ENCODE measurements around the gene MPPED2. TPM values are rescaled to one million over a fixed set of nuclear protein-coding genes. Genes with fewer than 3 reads are reported as not detected.

The MPPED2 gene
- total RNA-seq, 1 donor from 2014 or later: 1.6 TPM

DNA sequence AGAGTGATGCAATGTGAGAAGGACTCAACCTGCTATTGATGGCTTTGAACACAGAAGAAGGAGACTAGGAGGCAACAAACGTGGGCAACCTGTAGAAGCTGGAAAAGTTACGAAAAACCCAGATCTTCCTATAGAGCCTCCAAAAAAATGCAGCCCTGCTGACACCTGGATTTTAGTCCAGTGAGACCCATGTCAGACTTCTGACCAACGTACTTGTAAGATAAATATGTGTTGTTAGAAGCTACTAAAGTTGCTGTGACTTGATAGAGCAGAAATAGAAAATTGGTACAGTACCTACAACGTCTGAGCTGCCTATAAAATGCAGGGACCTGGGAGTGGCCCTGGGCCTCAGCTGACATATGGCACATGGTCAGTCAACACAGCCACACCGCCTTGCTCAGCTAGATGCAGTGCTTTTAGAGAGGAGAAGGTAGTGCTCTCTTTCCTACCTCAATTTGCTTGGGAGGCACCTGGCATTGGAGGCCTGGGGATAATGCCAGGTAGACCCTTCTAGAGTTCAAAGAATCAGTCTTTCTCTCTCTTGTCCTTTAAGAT is 165.8 kb downstream of the MPPED2 start:
- H3K4me1 ChIP-seq (ENCODE audit: insufficient read depth, low read length): no peaks in the 10 kb centered on the region
- no peaks in the 10 kb centered on the region for H3K36me3 ChIP-seq (ENCODE audit: insufficient read depth, low read length)
- FAIRE-seq: no peak
- no peaks in the 10 kb centered on the region for H3K9me3 ChIP-seq (ENCODE audit: insufficient read depth, low read depth, low read length)
- no peak overlapping the region for H2AFZ ChIP-seq (ENCODE audit: low read depth, low read length)
- no peak overlapping the region for H3K4me3 ChIP-seq (ENCODE audit: insufficient read depth, low read depth, low read length)
- H3K27ac Mint-ChIP-seq (ENCODE audit: unreplicated experiment): no peak overlapping the region
- no peaks in the 10 kb centered on the region for H3K36me3 Mint-ChIP-seq (ENCODE audit: low read depth, unreplicated experiment)
- H3K27me3 ChIP-seq (ENCODE audit: insufficient read depth, low read length): no peaks in the 10 kb centered on the region
- no peak for DNase-seq (ENCODE audit: low read depth)
- no peak overlapping the region for H3K27ac ChIP-seq (ENCODE audit: low read depth, low read length)
- H3K27me3 Mint-ChIP-seq (ENCODE audit: low read depth, unreplicated experiment): peaks cover 12% of the 10 kb centered on the region
- H3K79me2 ChIP-seq (ENCODE audit: insufficient read depth, low read length): no peaks in the 10 kb centered on the region
- TF ChIP-seq EZH2 (IDR thresholded peaks at IDR 0.05; ENCODE audit: insufficient read depth, low read length): no peak
- TF ChIP-seq CTCF (IDR thresholded peaks at IDR 0.05; ENCODE audit: insufficient read depth, low read depth, low read length): no peak
- H4K20me1 ChIP-seq (ENCODE audit: insufficient read depth, low read length): no peaks in the 10 kb centered on the region
- no peak overlapping the region for H3K9ac ChIP-seq (ENCODE audit: low read length)
- H3K4me1 Mint-ChIP-seq (ENCODE audit: low read depth, unreplicated experiment): peaks cover 3% of the 10 kb centered on the region
- no peak overlapping the region for H3K4me2 ChIP-seq (ENCODE audit: low read length)
- H3K4me3 Mint-ChIP-seq (ENCODE audit: unreplicated experiment): no peak overlapping the region
- no peaks in the 10 kb centered on the region for H3K9me3 Mint-ChIP-seq (ENCODE audit: unreplicated experiment)

DNA sequence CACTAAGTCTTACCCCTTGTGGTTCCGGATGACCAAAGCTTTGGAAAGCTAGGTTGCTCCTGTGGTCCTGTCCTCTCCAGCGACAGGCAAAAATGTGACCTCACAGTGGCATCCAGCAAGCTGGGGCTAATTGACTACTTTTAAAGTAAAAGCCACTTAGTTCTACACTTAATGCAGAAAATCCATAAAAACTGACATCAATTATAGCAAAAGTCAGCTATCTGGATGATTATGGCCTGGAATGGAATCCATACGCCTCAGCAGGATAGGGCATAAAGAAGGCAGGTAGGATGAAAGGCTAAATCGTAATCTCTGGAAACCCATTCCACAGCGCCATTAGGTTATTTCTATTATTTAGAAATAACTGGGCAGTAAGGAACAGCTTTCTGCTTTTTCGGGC is 171.3 kb downstream of the MPPED2 start:
- DNase-seq (ENCODE audit: low read depth) (no peak), FAIRE-seq (no peak)
- no peak overlapping the region for H3K9ac ChIP-seq (ENCODE audit: low read length)
- no peak overlapping the region for H3K4me2 ChIP-seq (ENCODE audit: low read length)
- H3K27me3 Mint-ChIP-seq (ENCODE audit: low read depth, unreplicated experiment): peaks cover 2% of the 10 kb centered on the region
- no peak overlapping the region for H3K4me3 Mint-ChIP-seq (ENCODE audit: unreplicated experiment)
- TF ChIP-seq CTCF (IDR thresholded peaks at IDR 0.05; ENCODE audit: insufficient read depth, low read depth, low read length): no peak
- TF ChIP-seq EZH2 (IDR thresholded peaks at IDR 0.05; ENCODE audit: insufficient read depth, low read length): no peak
- H3K9me3 Mint-ChIP-seq (ENCODE audit: unreplicated experiment): no peaks in the 10 kb centered on the region
- no peaks in the 10 kb centered on the region for H3K4me1 Mint-ChIP-seq (ENCODE audit: low read depth, unreplicated experiment)
- H3K79me2 ChIP-seq (ENCODE audit: insufficient read depth, low read length): no peaks in the 10 kb centered on the region
- no peak overlapping the region for H3K27ac Mint-ChIP-seq (ENCODE audit: unreplicated experiment)
- no peak overlapping the region for H3K4me3 ChIP-seq (ENCODE audit: insufficient read depth, low read depth, low read length)
- H3K27ac ChIP-seq (ENCODE audit: low read depth, low read length): no peak overlapping the region
- H3K36me3 ChIP-seq (ENCODE audit: insufficient read depth, low read length): no peaks in the 10 kb centered on the region
- H3K27me3 ChIP-seq (ENCODE audit: insufficient read depth, low read length): no peaks in the 10 kb centered on the region
- no peaks in the 10 kb centered on the region for H3K4me1 ChIP-seq (ENCODE audit: insufficient read depth, low read length)
- no peaks in the 10 kb centered on the region for H4K20me1 ChIP-seq (ENCODE audit: insufficient read depth, low read length)
- no peak overlapping the region for H2AFZ ChIP-seq (ENCODE audit: low read depth, low read length)
- H3K9me3 ChIP-seq (ENCODE audit: insufficient read depth, low read depth, low read length): no peaks in the 10 kb centered on the region
- H3K36me3 Mint-ChIP-seq (ENCODE audit: low read depth, unreplicated experiment): no peaks in the 10 kb centered on the region

- H3K27me3 ChIP-seq (ENCODE audit: insufficient read depth, low read length): no peaks in the 10 kb centered on the region
- no peaks in the 10 kb centered on the region for H3K9me3 ChIP-seq (ENCODE audit: insufficient read depth, low read depth, low read length)
- no peaks in the 10 kb centered on the region for H3K4me1 ChIP-seq (ENCODE audit: insufficient read depth, low read length)
- no peak overlapping the region for H2AFZ ChIP-seq (ENCODE audit: low read depth, low read length)
- no peak overlapping the region for H3K9ac ChIP-seq (ENCODE audit: low read length)
- no peaks in the 10 kb centered on the region for H3K79me2 ChIP-seq (ENCODE audit: insufficient read depth, low read length)
- H3K4me2 ChIP-seq (ENCODE audit: low read length): no peak overlapping the region
- FAIRE-seq (no peak), DNase-seq (ENCODE audit: low read depth) (no peak)
- H3K27me3 Mint-ChIP-seq (ENCODE audit: low read depth, unreplicated experiment): peaks cover 7% of the 10 kb centered on the region
- no peak overlapping the region for H3K27ac ChIP-seq (ENCODE audit: low read depth, low read length)
- H4K20me1 ChIP-seq (ENCODE audit: insufficient read depth, low read length): no peaks in the 10 kb centered on the region
- no peak overlapping the region for H3K27ac Mint-ChIP-seq (ENCODE audit: unreplicated experiment)
- no peaks in the 10 kb centered on the region for H3K4me1 Mint-ChIP-seq (ENCODE audit: low read depth, unreplicated experiment)
- no peaks in the 10 kb centered on the region for H3K36me3 ChIP-seq (ENCODE audit: insufficient read depth, low read length)
- no peak overlapping the region for H3K4me3 ChIP-seq (ENCODE audit: insufficient read depth, low read depth, low read length)
- TF ChIP-seq EZH2 (IDR thresholded peaks at IDR 0.05; ENCODE audit: insufficient read depth, low read length) (no peak), CTCF (IDR thresholded peaks at IDR 0.05; ENCODE audit: insufficient read depth, low read depth, low read length) (no peak)
- H3K36me3 Mint-ChIP-seq (ENCODE audit: low read depth, unreplicated experiment): no peaks in the 10 kb centered on the region
- H3K4me3 Mint-ChIP-seq (ENCODE audit: unreplicated experiment): no peak overlapping the region
- H3K9me3 Mint-ChIP-seq (ENCODE audit: unreplicated experiment): no peaks in the 10 kb centered on the region
These were observed 171.9 kb downstream of the MPPED2 start for GRCh38 chr11:30414244-30414643.
